GM12865 (cell line): ENCODE results near the gene STK24.

Experiments used
- DNase-seq: peaks from one replicate; pipeline ENCODE4 v3.0.0; 2010; ENCODE audit warnings: low read depth
- H3K4me3 ChIP-seq: 2 replicates; pipeline ENCODE4 v1.5.1; 2011; ENCODE audit warnings: mild to moderate bottlenecking, low read depth, low read length, control low read depth
- TF ChIP-seq, protein P1 (sequence below): IDR thresholded peaks from 2 replicates; pipeline ENCODE4 v1.5.1; 2011; ENCODE audit warnings: low read length, control low read depth, low read depth, inconsistent platforms; ENCODE audit not compliant: insufficient read depth; ENCODE audit errors: missing control alignments

STK24 gene

DNA sequence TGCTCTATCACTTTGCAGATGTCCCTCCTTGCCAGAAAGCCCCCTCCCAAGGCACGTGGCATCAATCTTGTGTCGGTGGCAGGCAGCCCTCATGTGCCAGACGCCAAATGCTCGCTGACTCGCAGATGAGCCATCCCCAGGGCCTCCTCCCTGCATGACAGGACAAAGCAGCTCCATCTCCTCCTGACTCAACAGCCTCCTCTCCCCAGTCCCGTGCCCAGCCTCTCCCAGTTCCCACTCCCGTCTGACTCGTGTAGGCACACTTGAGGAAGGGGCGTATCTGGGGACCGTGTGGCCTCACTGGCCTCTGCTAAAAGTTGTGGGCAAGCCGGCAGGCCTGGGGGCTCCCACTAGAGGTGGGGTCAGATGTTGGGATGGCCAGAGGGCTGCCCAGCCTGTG, 133.6 kb downstream of the STK24 start:
- TF ChIP-seq, protein P1, sequence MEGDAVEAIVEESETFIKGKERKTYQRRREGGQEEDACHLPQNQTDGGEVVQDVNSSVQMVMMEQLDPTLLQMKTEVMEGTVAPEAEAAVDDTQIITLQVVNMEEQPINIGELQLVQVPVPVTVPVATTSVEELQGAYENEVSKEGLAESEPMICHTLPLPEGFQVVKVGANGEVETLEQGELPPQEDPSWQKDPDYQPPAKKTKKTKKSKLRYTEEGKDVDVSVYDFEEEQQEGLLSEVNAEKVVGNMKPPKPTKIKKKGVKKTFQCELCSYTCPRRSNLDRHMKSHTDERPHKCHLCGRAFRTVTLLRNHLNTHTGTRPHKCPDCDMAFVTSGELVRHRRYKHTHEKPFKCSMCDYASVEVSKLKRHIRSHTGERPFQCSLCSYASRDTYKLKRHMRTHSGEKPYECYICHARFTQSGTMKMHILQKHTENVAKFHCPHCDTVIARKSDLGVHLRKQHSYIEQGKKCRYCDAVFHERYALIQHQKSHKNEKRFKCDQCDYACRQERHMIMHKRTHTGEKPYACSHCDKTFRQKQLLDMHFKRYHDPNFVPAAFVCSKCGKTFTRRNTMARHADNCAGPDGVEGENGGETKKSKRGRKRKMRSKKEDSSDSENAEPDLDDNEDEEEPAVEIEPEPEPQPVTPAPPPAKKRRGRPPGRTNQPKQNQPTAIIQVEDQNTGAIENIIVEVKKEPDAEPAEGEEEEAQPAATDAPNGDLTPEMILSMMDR, result no peak
- H3K4me3 ChIP-seq, result no peak overlapping the region
- no peak for DNase-seq

- DNase-seq, result no peak
- TF ChIP-seq, protein P1, result no peak
- H3K4me3 ChIP-seq, result no peak overlapping the region
Measured at GRCh38 chr13:98442391-98443230, 134.3 kb downstream of the STK24 start.

DNA sequence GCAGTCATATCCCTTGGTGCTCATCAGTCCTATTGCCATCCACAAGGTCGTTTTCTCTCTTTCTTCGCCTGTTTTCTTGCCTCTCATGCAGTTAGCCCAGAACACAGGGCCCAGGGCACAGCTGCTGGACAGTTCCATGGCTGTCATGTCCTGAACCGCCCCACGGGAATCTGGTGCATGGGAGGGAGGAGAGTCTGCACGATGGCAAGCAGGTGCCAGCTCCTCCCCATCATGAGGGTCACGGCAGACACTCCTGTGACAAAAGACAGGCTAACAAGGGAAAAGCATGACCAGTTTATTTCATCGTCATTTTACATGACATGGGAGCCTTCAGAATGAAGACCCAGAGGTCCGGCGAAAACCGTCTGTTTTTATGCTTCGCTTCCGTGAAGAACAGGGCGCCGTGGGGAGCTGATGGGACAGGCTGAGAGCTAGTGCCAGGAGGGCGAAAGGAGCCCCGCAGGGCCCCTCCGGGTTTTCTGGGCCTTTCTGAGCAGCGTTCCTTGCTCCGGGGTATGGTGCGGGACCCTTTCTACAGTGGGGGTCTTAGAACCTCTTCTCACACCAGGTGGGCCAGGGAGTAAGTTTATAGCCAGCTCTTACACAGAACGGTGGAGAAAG, 135.7 kb downstream of the STK24 start:
- TF ChIP-seq, protein P1, result no peak
- DNase-seq, result no peak
- no peak overlapping the region for H3K4me3 ChIP-seq

DNA sequence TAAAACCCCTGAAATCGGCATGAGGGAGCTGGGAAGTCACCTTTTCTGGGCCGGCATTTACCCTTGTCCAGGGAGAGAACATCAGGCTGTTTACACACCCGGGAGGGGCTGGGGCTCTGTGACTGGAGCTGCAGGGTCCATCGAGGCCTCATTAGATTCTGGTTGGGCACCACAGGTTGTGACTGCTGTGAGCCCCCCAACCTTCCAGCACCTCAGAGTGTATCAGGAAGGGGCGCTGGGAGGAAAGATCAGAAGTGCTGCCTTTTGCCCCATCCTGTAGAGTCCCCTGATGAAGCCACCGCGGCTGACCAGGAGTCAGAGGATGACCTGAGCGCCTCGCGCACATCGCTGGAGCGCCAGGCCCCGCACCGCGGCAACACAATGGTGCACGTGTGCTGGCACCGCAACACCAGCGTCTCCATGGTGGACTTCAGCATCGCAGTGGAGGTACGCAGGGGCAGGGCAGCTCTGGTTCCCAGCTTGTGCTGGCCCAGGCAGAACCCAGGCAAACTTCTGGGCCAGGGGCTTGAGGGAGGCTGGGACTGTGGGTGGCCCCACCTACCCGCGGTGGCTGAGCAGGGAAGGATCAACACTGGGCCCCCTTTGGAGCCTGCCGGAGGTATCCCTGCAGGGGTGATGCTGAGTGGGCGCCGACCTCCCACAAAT, 136.4 kb downstream of the STK24 start:
- TF ChIP-seq, protein P1, result no peak
- no peak overlapping the region for H3K4me3 ChIP-seq
- DNase-seq, result no peak

GRCh38 chr13:98439896-98440295, 137.0 kb downstream of the STK24 start:
- H3K4me3 ChIP-seq, result no peak overlapping the region
- TF ChIP-seq, protein P1, result no peak
- DNase-seq, result no peak

GRCh38 chr13:98439126-98439828, 137.6 kb downstream of the STK24 start:
- TF ChIP-seq, protein P1, result no peak
- no peak for DNase-seq
- no peak overlapping the region for H3K4me3 ChIP-seq
